HEK293 (cell line): ENCODE measurements around the gene AGPAT1.

Experiments used
- CTCF ChIA-PET: fragments of 350-600 bp; formaldehyde crosslinking; extraction: SDS; loops from one replicate; lab custom pipeline; 2021; ENCODE audit warnings: antibody characterized with exemption; lab: Yijun Ruan, JAX
- POLR2A ChIA-PET: fragments of 300-600 bp; formaldehyde crosslinking; extraction: SDS; loops from one replicate; lab custom pipeline; 2020; ENCODE audit warnings: antibody characterized with exemption, inconsistent platforms; lab: Yijun Ruan, JAX
- H3K27ac ChIP-seq: fragments of 200-500 bp; sonication (Bioruptor generic); 2 replicates; pipeline ENCODE4 v1.5.1; 2014; ENCODE audit warnings: low read depth, low read length, control low read depth, inconsistent platforms; ENCODE audit errors: extremely low read depth
- H3K36me3 ChIP-seq, 2 experiments: fragments of 200-500 bp in 1 of 2; sonication (Bioruptor generic) in 1 of 2; 1 replicate in 1 of 2; 2 replicates in 1 of 2; pipeline ENCODE4 v1.5.1; 2014 to 2017; ENCODE audit warnings: inconsistent platforms in 2 of 2, low read length in 2 of 2; ENCODE audit not compliant: control insufficient read depth in 2 of 2, insufficient read depth in 1 of 2
- H3K4me1 ChIP-seq: fragments of 200-500 bp; sonication (Bioruptor generic); 2 replicates; pipeline ENCODE4 v1.5.1; 2014; ENCODE audit warnings: mild to moderate bottlenecking, low read length, inconsistent platforms; ENCODE audit not compliant: control insufficient read depth, insufficient read depth
- H3K4me3 ChIP-seq: 2 replicates; pipeline ENCODE4 v1.5.1; 2011; ENCODE audit warnings: low read depth, mild to moderate bottlenecking, control low read depth, low read length, moderate library complexity
- H3K9me3 ChIP-seq: fragments of 200-500 bp; sonication (Bioruptor generic); 2 replicates; pipeline ENCODE4 v1.5.1; 2014; ENCODE audit warnings: low read depth, low read length, inconsistent platforms; ENCODE audit not compliant: control insufficient read depth, insufficient read depth
- GLI2 ChIP-seq: fragments of 450-650 bp; formaldehyde crosslinking; IDR thresholded peaks from 2 replicates; pipeline ENCODE4; 2017; ENCODE audit warnings: missing biosample characterization, missing genetic modification characterization, low read depth, borderline replicate concordance
- HOXC10 ChIP-seq: sonication (generic); formaldehyde crosslinking; IDR thresholded peaks from 2 replicates; pipeline ENCODE4 v1.8.1; 2023; ENCODE audit warnings: mild to moderate bottlenecking, missing genetic modification reagents
- SCRT2 ChIP-seq: fragments of 450-650 bp; formaldehyde crosslinking; IDR thresholded peaks from 2 replicates; pipeline ENCODE4 v1.5.1; 2016; ENCODE audit warnings: missing biosample characterization, missing genetic modification characterization
- SP2 ChIP-seq: fragments of 450-650 bp; formaldehyde crosslinking; IDR thresholded peaks from 2 replicates; pipeline ENCODE4 v1.5.1; 2016; ENCODE audit warnings: missing biosample characterization, missing genetic modification characterization
- SP3 ChIP-seq: fragments of 450-650 bp; formaldehyde crosslinking; IDR thresholded peaks from 2 replicates; pipeline ENCODE4 v1.5.1; 2016; ENCODE audit warnings: missing biosample characterization, missing genetic modification characterization
- WT1 ChIP-seq: fragments of 450-650 bp; formaldehyde crosslinking; IDR thresholded peaks from 2 replicates; pipeline ENCODE4 v1.5.1; 2016; ENCODE audit warnings: missing biosample characterization, missing genetic modification characterization
- ZFP3 ChIP-seq: fragments of 450-650 bp; formaldehyde crosslinking; IDR thresholded peaks from 2 replicates; pipeline ENCODE4 v1.5.1; 2016; ENCODE audit warnings: low read depth, missing biosample characterization, missing genetic modification characterization
- ZNF239 ChIP-seq: fragments of 450-650 bp; formaldehyde crosslinking; IDR thresholded peaks from 2 replicates; pipeline ENCODE4 v1.5.1; 2016; ENCODE audit warnings: missing biosample characterization, missing genetic modification characterization
- ZNF311 ChIP-seq: fragments of 450-650 bp; formaldehyde crosslinking; IDR thresholded peaks from 2 replicates; pipeline ENCODE4 v1.5.1; 2017; ENCODE audit warnings: missing biosample characterization, missing genetic modification characterization, borderline replicate concordance
- ZNF362 ChIP-seq: fragments of 450-650 bp; formaldehyde crosslinking; IDR thresholded peaks from 2 replicates; pipeline ENCODE4 v1.5.1; 2016; ENCODE audit warnings: missing biosample characterization, missing genetic modification characterization
- ZNF560 ChIP-seq: fragments of 450-650 bp; formaldehyde crosslinking; IDR thresholded peaks from 2 replicates; pipeline ENCODE4 v1.5.1; 2017; ENCODE audit warnings: missing biosample characterization, missing genetic modification characterization, borderline replicate concordance
- ZNF785 ChIP-seq: fragments of 450-650 bp; formaldehyde crosslinking; IDR thresholded peaks from 2 replicates; pipeline ENCODE4 v1.5.1; 2016; ENCODE audit warnings: missing biosample characterization, missing genetic modification characterization
- ZNF791 ChIP-seq: fragments of 450-650 bp; formaldehyde crosslinking; IDR thresholded peaks from 2 replicates; pipeline ENCODE4 v1.5.1; 2016; ENCODE audit warnings: missing biosample characterization, missing genetic modification characterization
- ZSCAN16 ChIP-seq: fragments of 450-650 bp; formaldehyde crosslinking; IDR thresholded peaks from 2 replicates; pipeline ENCODE4 v1.5.1; 2016; ENCODE audit warnings: missing biosample characterization, missing genetic modification characterization
- TF ChIP-seq, protein P1 (sequence below): fragments of 450-650 bp; formaldehyde crosslinking; IDR thresholded peaks from 2 replicates; pipeline ENCODE4 v1.5.1; 2016; ENCODE audit warnings: missing biosample characterization, missing genetic modification characterization
- TF ChIP-seq, protein P2 (sequence below): fragments of 450-650 bp; formaldehyde crosslinking; IDR thresholded peaks from 2 replicates; pipeline ENCODE4; 2016; ENCODE audit warnings: missing biosample characterization, missing genetic modification characterization
- TF ChIP-seq, protein P3 (sequence below): fragments of 450-650 bp; formaldehyde crosslinking; IDR thresholded peaks from 2 replicates; pipeline ENCODE4 v1.5.1; 2016; ENCODE audit warnings: missing biosample characterization, missing genetic modification characterization

Gene AGPAT1

GRCh38 chr6:32149092-32149755 is 26.7 kb downstream of the AGPAT1 start:
- ChIA-PET POLR2A (no interaction called here), CTCF (no interaction called here)
- Histone ChIP-seq H3K36me3 (no peaks in the 10 kb centered on the region), H3K4me1 (peaks cover 9% of the 10 kb centered on the region; the same call in 1 of the 2 replicates), H3K4me3 (no peak overlapping the region), H3K9me3 (no peaks in the 10 kb centered on the region), H3K27ac (no peak overlapping the region)
- TF ChIP-seq, protein P1, sequence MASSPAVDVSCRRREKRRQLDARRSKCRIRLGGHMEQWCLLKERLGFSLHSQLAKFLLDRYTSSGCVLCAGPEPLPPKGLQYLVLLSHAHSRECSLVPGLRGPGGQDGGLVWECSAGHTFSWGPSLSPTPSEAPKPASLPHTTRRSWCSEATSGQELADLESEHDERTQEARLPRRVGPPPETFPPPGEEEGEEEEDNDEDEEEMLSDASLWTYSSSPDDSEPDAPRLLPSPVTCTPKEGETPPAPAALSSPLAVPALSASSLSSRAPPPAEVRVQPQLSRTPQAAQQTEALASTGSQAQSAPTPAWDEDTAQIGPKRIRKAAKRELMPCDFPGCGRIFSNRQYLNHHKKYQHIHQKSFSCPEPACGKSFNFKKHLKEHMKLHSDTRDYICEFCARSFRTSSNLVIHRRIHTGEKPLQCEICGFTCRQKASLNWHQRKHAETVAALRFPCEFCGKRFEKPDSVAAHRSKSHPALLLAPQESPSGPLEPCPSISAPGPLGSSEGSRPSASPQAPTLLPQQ (tag by site-specific recombination) = no peak
- peak; percentile 45; the same call in 1 of the 2 replicates for TF ChIP-seq SCRT2

DNA sequence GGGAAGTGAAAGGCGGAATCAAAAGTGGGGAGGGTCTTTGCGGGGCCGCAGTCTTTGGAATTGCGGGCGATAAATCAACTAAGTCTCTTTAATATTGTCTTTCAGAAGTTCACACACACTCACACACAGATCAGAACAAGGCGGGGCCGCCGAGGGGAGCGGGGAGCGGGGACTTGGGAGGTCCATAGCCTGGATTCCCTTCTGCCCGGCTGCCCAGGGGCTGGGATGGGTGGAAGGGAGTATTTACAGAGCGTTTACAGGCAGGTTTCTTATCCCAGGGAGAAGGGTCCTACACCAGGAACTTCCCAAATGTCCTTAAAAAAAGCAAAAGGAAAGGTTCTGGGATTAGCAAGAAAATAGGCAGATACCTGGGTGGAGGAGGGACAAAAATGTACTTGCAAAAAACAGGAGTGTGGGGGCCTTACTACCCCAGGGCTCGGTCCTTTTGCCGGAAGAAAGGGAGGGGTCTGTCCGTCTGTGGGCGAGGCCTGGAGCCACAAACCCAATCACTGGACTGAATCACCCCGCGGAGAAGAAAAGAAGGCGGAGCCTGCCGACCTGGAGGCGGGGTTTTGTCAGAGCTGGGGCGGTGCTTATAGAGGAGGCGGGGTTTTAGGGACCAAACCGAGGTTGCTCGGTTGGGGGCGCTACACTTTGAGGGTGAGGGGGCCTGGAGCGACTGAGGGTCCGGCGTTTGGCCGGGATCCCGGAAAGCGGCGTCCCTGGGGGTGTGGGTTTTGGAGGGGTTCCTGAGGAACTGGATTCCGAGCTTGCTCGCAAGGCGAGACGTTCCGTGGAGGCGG is 27.4 kb downstream of the AGPAT1 start:
- Histone ChIP-seq H3K36me3 (no peaks in the 10 kb centered on the region), H3K4me1 (peaks cover 9% of the 10 kb centered on the region; the same call in 1 of the 2 replicates), H3K9me3 (no peaks in the 10 kb centered on the region), H3K27ac (no peak overlapping the region), H3K4me3 (no peak overlapping the region)
- TF ChIP-seq ZNF791 (tag by site-specific recombination) = no peak
- peak; percentile 38; the same call in 1 of the 2 replicates for TF ChIP-seq SP3 (tag by site-specific recombination)
- no peak for TF ChIP-seq ZNF560 (tag by site-specific recombination)
- TF ChIP-seq ZNF362 (tag by site-specific recombination) = no peak
- peak; percentile 29 for TF ChIP-seq SP2 (tag by site-specific recombination)
- TF ChIP-seq ZSCAN16 (tag by site-specific recombination) = no peak
- no peak for TF ChIP-seq HOXC10 (CRISPR knock-in tag)
- ChIA-PET CTCF (interaction anchor here (0.6 to 2.1 kb wide), 3 partner anchors 30 to 638 kb away, joined by 3 to 9 read pairs (median 3); no protein-coding TSS in a partner anchor), POLR2A (interaction anchor here (0.9 to 1.2 kb wide), 2 partner anchors 19 to 250 kb away, joined by 3 to 4 read pairs; partner anchors contain the start of gene FKBPL)

DNA sequence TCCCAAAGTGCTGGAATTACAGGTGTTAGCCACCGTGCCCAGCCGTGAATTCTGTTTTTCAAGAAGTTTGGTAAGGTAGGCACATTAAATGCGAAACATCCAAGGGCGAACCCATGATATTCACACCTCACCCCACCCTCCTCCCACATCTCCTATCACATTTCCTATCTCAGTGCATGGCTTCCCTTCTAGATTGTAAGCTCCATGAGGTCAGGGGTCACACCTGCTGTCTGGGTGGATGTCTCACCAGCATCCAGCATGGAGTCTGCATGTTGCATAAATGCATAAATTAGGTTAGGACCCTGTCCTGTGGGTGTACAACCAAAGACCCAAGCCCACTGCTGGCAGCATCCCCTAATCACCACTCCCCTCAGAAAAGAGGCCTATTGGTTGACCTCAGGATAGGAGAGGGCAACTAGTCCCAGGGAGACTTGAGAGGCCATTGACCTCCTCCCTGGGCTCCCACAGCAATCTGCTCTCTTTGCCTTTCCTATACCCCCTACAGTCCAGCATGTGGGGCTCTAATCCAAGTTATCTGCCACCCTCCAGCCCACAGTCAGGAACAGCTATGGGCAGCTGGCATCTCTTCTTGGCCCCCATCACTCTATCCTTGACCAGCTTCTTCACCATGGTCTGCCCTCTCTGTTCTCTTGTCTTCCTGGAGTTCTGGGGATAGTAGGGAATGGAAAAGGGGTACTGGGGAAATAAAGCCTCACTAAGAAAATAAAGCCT is 28.3 kb downstream of the AGPAT1 start:
- ChIA-PET CTCF (interaction anchor here (0.6 to 2.1 kb wide), 3 partner anchors 29 to 639 kb away, joined by 3 to 9 read pairs (median 5); no protein-coding TSS in a partner anchor), POLR2A (interaction anchor here (0.9 to 3.2 kb wide), 3 partner anchors 17 to 249 kb away, joined by 3 to 26 read pairs (median 4); partner anchors contain the start of gene FKBPL)
- H3K27ac ChIP-seq = no peak overlapping the region
- TF ChIP-seq, protein P2, sequence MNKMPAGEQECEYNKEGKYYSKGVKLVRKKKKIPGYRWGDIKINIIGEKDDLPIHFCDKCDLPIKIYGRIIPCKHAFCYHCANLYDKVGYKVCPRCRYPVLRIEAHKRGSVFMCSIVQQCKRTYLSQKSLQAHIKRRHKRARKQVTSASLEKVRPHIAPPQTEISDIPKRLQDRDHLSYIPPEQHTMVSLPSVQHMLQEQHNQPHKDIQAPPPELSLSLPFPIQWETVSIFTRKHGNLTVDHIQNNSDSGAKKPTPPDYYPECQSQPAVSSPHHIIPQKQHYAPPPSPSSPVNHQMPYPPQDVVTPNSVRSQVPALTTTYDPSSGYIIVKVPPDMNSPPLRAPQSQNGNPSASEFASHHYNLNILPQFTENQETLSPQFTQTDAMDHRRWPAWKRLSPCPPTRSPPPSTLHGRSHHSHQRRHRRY = no peak
- TF ChIP-seq GLI2 (tag by site-specific recombination) (no peak), ZNF311 (tag by site-specific recombination) (no peak), ZNF239 (tag by site-specific recombination) (no peak), ZFP3 (tag by site-specific recombination) (no peak), ZNF785 (no peak), WT1 (tag by site-specific recombination) (no peak)
- TF ChIP-seq, protein P3, sequence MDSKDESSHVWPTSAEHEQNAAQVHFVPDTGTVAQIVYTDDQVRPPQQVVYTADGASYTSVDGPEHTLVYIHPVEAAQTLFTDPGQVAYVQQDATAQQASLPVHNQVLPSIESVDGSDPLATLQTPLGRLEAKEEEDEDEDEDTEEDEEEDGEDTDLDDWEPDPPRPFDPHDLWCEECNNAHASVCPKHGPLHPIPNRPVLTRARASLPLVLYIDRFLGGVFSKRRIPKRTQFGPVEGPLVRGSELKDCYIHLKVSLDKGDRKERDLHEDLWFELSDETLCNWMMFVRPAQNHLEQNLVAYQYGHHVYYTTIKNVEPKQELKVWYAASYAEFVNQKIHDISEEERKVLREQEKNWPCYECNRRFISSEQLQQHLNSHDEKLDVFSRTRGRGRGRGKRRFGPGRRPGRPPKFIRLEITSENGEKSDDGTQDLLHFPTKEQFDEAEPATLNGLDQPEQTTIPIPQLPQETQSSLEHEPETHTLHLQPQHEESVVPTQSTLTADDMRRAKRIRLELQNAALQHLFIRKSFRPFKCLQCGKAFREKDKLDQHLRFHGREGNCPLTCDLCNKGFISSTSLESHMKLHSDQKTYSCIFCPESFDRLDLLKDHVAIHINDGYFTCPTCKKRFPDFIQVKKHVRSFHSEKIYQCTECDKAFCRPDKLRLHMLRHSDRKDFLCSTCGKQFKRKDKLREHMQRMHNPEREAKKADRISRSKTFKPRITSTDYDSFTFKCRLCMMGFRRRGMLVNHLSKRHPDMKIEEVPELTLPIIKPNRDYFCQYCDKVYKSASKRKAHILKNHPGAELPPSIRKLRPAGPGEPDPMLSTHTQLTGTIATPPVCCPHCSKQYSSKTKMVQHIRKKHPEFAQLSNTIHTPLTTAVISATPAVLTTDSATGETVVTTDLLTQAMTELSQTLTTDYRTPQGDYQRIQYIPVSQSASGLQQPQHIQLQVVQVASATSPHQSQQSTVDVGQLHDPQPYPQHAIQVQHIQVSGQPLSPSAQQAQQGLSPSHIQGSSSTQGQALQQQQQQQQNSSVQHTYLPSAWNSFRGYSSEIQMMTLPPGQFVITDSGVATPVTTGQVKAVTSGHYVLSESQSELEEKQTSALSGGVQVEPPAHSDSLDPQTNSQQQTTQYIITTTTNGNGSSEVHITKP (tag by site-specific recombination) = no peak
- H3K9me3 ChIP-seq = no peaks in the 10 kb centered on the region
- peaks cover 7% of the 10 kb centered on the region; the same call in 1 of the 2 replicates for H3K4me1 ChIP-seq
- H3K36me3 ChIP-seq = no peaks in the 10 kb centered on the region
- H3K4me3 ChIP-seq = no peak overlapping the region
